Mucosa of stomach (tissue), 1 donor: Measurements from ENCODE around the gene DGLUCY.
A peak's percentile ranks its signal among the peaks of the same experiment; 100 is the strongest.
"Not testable (repeated sequence)": the region's sequence is repeated elsewhere in the genome, so short reads cannot be mapped to it uniquely, and the experiment has no call there.

Experiments used
- H3K27me3 ChIP-seq: one replicate; pipeline ENCODE4 v1.7.0; 2013; ENCODE audit warnings: mild to moderate bottlenecking, low read length; ENCODE audit not compliant: control insufficient read depth, insufficient read depth
- H3K36me3 ChIP-seq: one replicate; pipeline ENCODE4 v1.7.0; 2013; ENCODE audit warnings: low read length; ENCODE audit not compliant: control insufficient read depth, insufficient read depth
- H3K4me1 ChIP-seq: one replicate; pipeline ENCODE4 v1.7.0; 2013; ENCODE audit warnings: mild to moderate bottlenecking, low read length; ENCODE audit not compliant: control insufficient read depth, insufficient read depth
- H3K4me3 ChIP-seq: one replicate; pipeline ENCODE4 v1.7.0; 2013; ENCODE audit warnings: low read length
- H3K9ac ChIP-seq: one replicate; pipeline ENCODE4 v1.7.0; 2013; ENCODE audit warnings: mild to moderate bottlenecking, low read length, moderate library complexity
- H3K9me3 ChIP-seq: one replicate; pipeline ENCODE4 v1.7.0; 2013; ENCODE audit warnings: mild to moderate bottlenecking, low read length, moderate library complexity; ENCODE audit not compliant: control insufficient read depth
- donor health status: Pancreatic carcinoma.

The DGLUCY gene

GRCh38 chr14:91113829-91114078, at the start of gene DGLUCY:
Gene DGLUCY (plus strand): TSS chr14:91114073. CDS start chr14:91160295, 46,222 bp downstream.
- H3K27me3 ChIP-seq: no peaks in the 10 kb centered on the region
- no peaks in the 10 kb centered on the region for H3K9me3 ChIP-seq
- H3K4me3 ChIP-seq: peak within 1 kb of the TSS; percentile 91
- H3K9ac ChIP-seq: peak within 1 kb of the TSS; percentile 98
- peaks cover 67% of the 10 kb centered on the region for H3K4me1 ChIP-seq
- H3K36me3 ChIP-seq: no peaks in the 10 kb centered on the region

GRCh38 chr14:91065266-91065665, 48.6 kb upstream of the DGLUCY start:
- H3K36me3 ChIP-seq: no peaks in the 10 kb centered on the region
- no peak overlapping the region for H3K9ac ChIP-seq
- peaks cover 4% of the 10 kb centered on the region for H3K4me1 ChIP-seq
- H3K27me3 ChIP-seq: no peaks in the 10 kb centered on the region
- no peak overlapping the region for H3K4me3 ChIP-seq
- no peaks in the 10 kb centered on the region for H3K9me3 ChIP-seq

GRCh38 chr14:91067186-91067585, 46.7 kb upstream of the DGLUCY start:
- Histone ChIP-seq H3K36me3 (no peaks in the 10 kb centered on the region), H3K9ac (no peak overlapping the region), H3K27me3 (no peaks in the 10 kb centered on the region), H3K4me1 (no peaks in the 10 kb centered on the region), H3K9me3 (no peaks in the 10 kb centered on the region), H3K4me3 (no peak overlapping the region)

GRCh38 chr14:91068642-91069041, 45.2 kb upstream of the DGLUCY start:
- Histone ChIP-seq H3K9me3 (no peaks in the 10 kb centered on the region), H3K4me1 (no peaks in the 10 kb centered on the region), H3K27me3 (no peaks in the 10 kb centered on the region), H3K4me3 (no peak overlapping the region), H3K9ac (no peak overlapping the region), H3K36me3 (no peaks in the 10 kb centered on the region)

- no peaks in the 10 kb centered on the region for H3K36me3 ChIP-seq
- no peaks in the 10 kb centered on the region for H3K4me1 ChIP-seq
- H3K9me3 ChIP-seq: no peaks in the 10 kb centered on the region
- H3K4me3 ChIP-seq: no peak overlapping the region
- H3K9ac ChIP-seq: no peak overlapping the region
- H3K27me3 ChIP-seq: no peaks in the 10 kb centered on the region
Measured at GRCh38 chr14:91070572-91070971, 43.3 kb upstream of the DGLUCY start.

- H3K4me1 ChIP-seq: no peaks in the 10 kb centered on the region
- no peak overlapping the region for H3K4me3 ChIP-seq
- no peaks in the 10 kb centered on the region for H3K9me3 ChIP-seq
- no peaks in the 10 kb centered on the region for H3K27me3 ChIP-seq
- no peak overlapping the region for H3K9ac ChIP-seq
- H3K36me3 ChIP-seq: no peaks in the 10 kb centered on the region
Measured at GRCh38 chr14:91075553-91075952, 38.3 kb upstream of the DGLUCY start.

- Histone ChIP-seq H3K4me1 (peaks cover 12% of the 10 kb centered on the region), H3K27me3 (no peaks in the 10 kb centered on the region), H3K36me3 (no peaks in the 10 kb centered on the region), H3K9ac (no peak overlapping the region), H3K4me3 (no peak overlapping the region), H3K9me3 (no peaks in the 10 kb centered on the region)
Measured at GRCh38 chr14:91078095-91078737, 35.7 kb upstream of the DGLUCY start.

- H3K36me3 ChIP-seq: no peaks in the 10 kb centered on the region
- no peak overlapping the region for H3K9ac ChIP-seq
- no peaks in the 10 kb centered on the region for H3K27me3 ChIP-seq
- H3K4me3 ChIP-seq: no peak overlapping the region
- peaks cover 12% of the 10 kb centered on the region for H3K4me1 ChIP-seq
- H3K9me3 ChIP-seq: no peaks in the 10 kb centered on the region
Measured at GRCh38 chr14:91080071-91080470, 33.8 kb upstream of the DGLUCY start.

- H3K4me1 ChIP-seq: peaks cover 18% of the 10 kb centered on the region
- no peak overlapping the region for H3K4me3 ChIP-seq
Measured at GRCh38 chr14:91082282-91082681, 31.6 kb upstream of the DGLUCY start.

GRCh38 chr14:91084516-91084915, 29.4 kb upstream of the DGLUCY start:
- Histone ChIP-seq H3K27me3 (no peaks in the 10 kb centered on the region), H3K9ac (no peak overlapping the region), H3K4me1 (peaks cover 34% of the 10 kb centered on the region), H3K36me3 (no peaks in the 10 kb centered on the region), H3K9me3 (no peaks in the 10 kb centered on the region), H3K4me3 (no peak overlapping the region)

More at GRCh38 chr14:91082282-91082681, 31.6 kb upstream of the DGLUCY start:
- H3K36me3 ChIP-seq: no peaks in the 10 kb centered on the region
- no peak overlapping the region for H3K9ac ChIP-seq
- H3K27me3 ChIP-seq: no peaks in the 10 kb centered on the region
- no peaks in the 10 kb centered on the region for H3K9me3 ChIP-seq

- not testable (repeated sequence) for H3K9me3 ChIP-seq, H3K36me3 ChIP-seq, H3K27me3 ChIP-seq, H3K4me3 ChIP-seq
- H3K9ac ChIP-seq: peak overlapping the region; percentile 35
- H3K4me1 ChIP-seq: peaks cover 38% of the 10 kb centered on the region
Measured at GRCh38 chr14:91087470-91087869, 26.4 kb upstream of the DGLUCY start.

GRCh38 chr14:91088585-91089235, 25.2 kb upstream of the DGLUCY start:
- Histone ChIP-seq H3K9ac (peak overlapping the region; percentile 35), H3K9me3 (no peaks in the 10 kb centered on the region), H3K27me3 (no peaks in the 10 kb centered on the region), H3K36me3 (no peaks in the 10 kb centered on the region), H3K4me1 (peaks cover 34% of the 10 kb centered on the region), H3K4me3 (no peak overlapping the region)
